Dendritic cell treated with granulocyte-macrophage colony-stimulating factor and Interleukin-4, amounts not matched to agents 40 ng/mL and 50 ng/mL, for 4 days (primary cell): ENCODE measurements around the gene TECTA.

Experiments
- H3K27ac Mint-ChIP-seq: one replicate; pipeline ENCODE4 v1.8.0; 2022; ENCODE audit warnings: mild to moderate bottlenecking, mixed read lengths
- H3K27me3 Mint-ChIP-seq: one replicate; pipeline ENCODE4 v1.8.0; 2022; ENCODE audit warnings: mild to moderate bottlenecking, mixed read lengths
- H3K36me3 Mint-ChIP-seq: one replicate; pipeline ENCODE4 v1.8.0; 2022; ENCODE audit warnings: low read depth, mixed read lengths
- H3K4me1 Mint-ChIP-seq: one replicate; pipeline ENCODE4 v1.8.0; 2022; ENCODE audit warnings: low read depth, mixed read lengths
- H3K4me3 Mint-ChIP-seq: one replicate; pipeline ENCODE4 v1.8.0; 2022; ENCODE audit warnings: mild to moderate bottlenecking, moderate library complexity, mixed read lengths
- H3K9me3 Mint-ChIP-seq: one replicate; pipeline ENCODE4 v1.8.0; 2022; ENCODE audit warnings: mixed read lengths
- intact Hi-C: fragments of 100-400 bp; cut with micrococcal nuclease; formaldehyde crosslinking; loops from one replicate; pipeline ENCODE4 v1.15.0; 2022

TECTA gene

DNA sequence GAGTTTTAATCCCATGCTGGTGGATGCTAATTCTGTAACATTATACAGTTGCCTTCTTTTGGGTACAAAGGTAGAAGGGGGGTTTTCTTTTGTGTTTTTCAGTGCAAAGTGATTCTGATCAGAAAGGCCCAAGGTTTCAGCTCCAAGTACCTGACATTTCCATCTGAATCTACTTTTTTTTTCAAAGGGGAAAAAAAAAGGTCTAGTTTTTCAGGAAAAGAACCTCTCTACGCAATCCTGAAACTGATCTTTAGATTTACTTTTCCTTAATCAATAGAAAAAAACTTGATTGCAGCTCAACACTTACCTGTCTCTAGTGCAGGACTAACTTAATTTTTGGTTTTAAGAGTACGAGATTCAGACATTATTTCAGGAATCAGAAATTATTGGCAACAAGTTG lies at the start of gene TECTA:
TSS of gene TECTA (plus strand) at position 301 of the 400 bp plus-strand sequence. CDS start 1,423 bp downstream, outside the sequence.
- H3K4me1 Mint-ChIP-seq = no peaks in the 10 kb centered on the region
- no peaks in the 10 kb centered on the region for H3K9me3 Mint-ChIP-seq

GRCh38 chr11:121053244-121053643 lies 47.8 kb upstream of the TECTA start:
- Mint-ChIP-seq H3K27ac (no peak overlapping the region), H3K9me3 (no peaks in the 10 kb centered on the region), H3K4me1 (peaks cover 5% of the 10 kb centered on the region), H3K27me3 (no peaks in the 10 kb centered on the region), H3K4me3 (no peak overlapping the region), H3K36me3 (peaks cover 48% of the 10 kb centered on the region)
- intact Hi-C loops = no loop called here

More for the DNA sequence above, at the start of gene TECTA:
- Mint-ChIP-seq H3K36me3 (no peaks in the 10 kb centered on the region), H3K4me3 (no peak within 1 kb of the TSS), H3K27me3 (peaks cover 8% of the 10 kb centered on the region), H3K27ac (no peak within 1 kb of the TSS)
- intact Hi-C loops = no loop called here

DNA sequence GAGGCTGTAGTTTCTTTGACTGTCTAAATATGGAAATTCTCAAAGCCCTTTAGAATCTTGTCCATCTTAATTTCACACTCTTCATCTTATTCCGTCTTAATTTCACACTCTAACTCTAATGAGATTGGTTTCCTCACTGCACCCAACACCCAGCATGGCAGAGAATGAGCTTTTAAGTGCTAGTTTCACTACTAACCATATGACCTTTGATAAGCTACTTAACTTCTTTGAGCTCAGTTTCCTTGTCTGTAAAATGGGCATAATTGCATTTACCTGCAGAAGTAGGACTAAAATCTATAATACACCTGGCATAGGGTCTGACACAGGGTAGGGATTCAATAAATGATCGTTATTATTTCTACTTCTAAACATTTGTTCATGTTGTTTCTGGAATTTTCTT lies 46.8 kb upstream of the TECTA start:
- H3K27me3 Mint-ChIP-seq = no peaks in the 10 kb centered on the region
- no peaks in the 10 kb centered on the region for H3K9me3 Mint-ChIP-seq
- no peak overlapping the region for H3K27ac Mint-ChIP-seq
- peaks cover 40% of the 10 kb centered on the region for H3K36me3 Mint-ChIP-seq
- intact Hi-C loops = no loop called here
- H3K4me1 Mint-ChIP-seq = peaks cover 5% of the 10 kb centered on the region
- no peak overlapping the region for H3K4me3 Mint-ChIP-seq

GRCh38 chr11:121055076-121055475 lies 46.0 kb upstream of the TECTA start:
- peaks cover 5% of the 10 kb centered on the region for H3K4me1 Mint-ChIP-seq
- intact Hi-C loops = no loop called here
- H3K27ac Mint-ChIP-seq = no peak overlapping the region
- H3K4me3 Mint-ChIP-seq = no peak overlapping the region
- peaks cover 42% of the 10 kb centered on the region for H3K36me3 Mint-ChIP-seq
- no peaks in the 10 kb centered on the region for H3K27me3 Mint-ChIP-seq
- H3K9me3 Mint-ChIP-seq = no peaks in the 10 kb centered on the region

DNA sequence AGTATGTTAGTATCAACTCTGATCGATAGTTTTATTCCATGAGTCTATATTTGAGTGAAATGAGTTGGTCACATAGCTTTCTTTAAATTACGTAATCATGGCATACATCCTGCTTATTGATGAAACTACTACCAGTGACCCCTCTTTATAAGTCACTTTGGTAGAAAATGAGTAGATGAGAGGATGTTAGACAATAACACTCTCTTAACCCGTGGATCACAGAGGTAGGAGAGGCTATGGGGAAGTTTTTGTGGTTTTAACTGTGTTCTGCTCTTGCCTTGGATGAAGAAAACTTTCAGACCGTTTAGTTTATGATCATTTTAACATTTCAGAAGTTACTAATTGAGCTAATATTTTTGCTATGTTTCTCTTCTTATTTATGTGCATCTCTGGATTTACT lies 43.1 kb upstream of the TECTA start:
- Mint-ChIP-seq H3K36me3 (peaks cover 50% of the 10 kb centered on the region), H3K4me1 (no peaks in the 10 kb centered on the region), H3K9me3 (no peaks in the 10 kb centered on the region), H3K27ac (no peak overlapping the region), H3K27me3 (no peaks in the 10 kb centered on the region), H3K4me3 (no peak overlapping the region)
- intact Hi-C loops = no loop called here

GRCh38 chr11:121058941-121059340 lies 42.1 kb upstream of the TECTA start:
- H3K9me3 Mint-ChIP-seq = no peaks in the 10 kb centered on the region
- H3K27me3 Mint-ChIP-seq = no peaks in the 10 kb centered on the region
- no peak overlapping the region for H3K27ac Mint-ChIP-seq
- H3K4me3 Mint-ChIP-seq = no peak overlapping the region
- intact Hi-C loops = no loop called here
- peaks cover 50% of the 10 kb centered on the region for H3K36me3 Mint-ChIP-seq
- no peaks in the 10 kb centered on the region for H3K4me1 Mint-ChIP-seq

GRCh38 chr11:121059605-121060004 lies 41.4 kb upstream of the TECTA start:
- Mint-ChIP-seq H3K27ac (no peak overlapping the region), H3K36me3 (peaks cover 47% of the 10 kb centered on the region), H3K27me3 (no peaks in the 10 kb centered on the region), H3K4me3 (no peak overlapping the region), H3K4me1 (no peaks in the 10 kb centered on the region), H3K9me3 (no peaks in the 10 kb centered on the region)
- intact Hi-C loops = no loop called here

DNA sequence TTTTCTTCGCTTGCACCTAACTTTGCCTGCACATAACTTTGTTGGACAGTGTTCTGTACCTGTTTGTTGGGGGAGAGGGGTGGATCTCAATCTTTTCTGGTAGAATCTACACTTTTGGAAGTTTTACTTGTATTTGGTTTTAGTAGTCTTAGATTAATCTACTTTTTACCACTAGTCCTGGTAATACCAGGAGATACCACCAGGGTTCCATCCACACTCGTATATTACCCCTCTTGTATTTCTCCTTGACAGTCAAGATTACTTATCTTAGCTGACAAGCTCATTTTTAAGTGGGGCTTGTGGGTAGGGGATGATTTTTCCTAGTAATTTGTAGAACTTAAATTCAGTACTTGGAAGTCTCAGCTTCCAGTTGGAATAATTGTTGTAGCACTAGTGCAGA lies 37.3 kb upstream of the TECTA start:
- peaks cover 7% of the 10 kb centered on the region for H3K4me1 Mint-ChIP-seq
- H3K27ac Mint-ChIP-seq = no peak overlapping the region
- H3K4me3 Mint-ChIP-seq = no peak overlapping the region
- H3K36me3 Mint-ChIP-seq = peaks cover 56% of the 10 kb centered on the region
- no peaks in the 10 kb centered on the region for H3K27me3 Mint-ChIP-seq
- no peaks in the 10 kb centered on the region for H3K9me3 Mint-ChIP-seq
- intact Hi-C loops = no loop called here

DNA sequence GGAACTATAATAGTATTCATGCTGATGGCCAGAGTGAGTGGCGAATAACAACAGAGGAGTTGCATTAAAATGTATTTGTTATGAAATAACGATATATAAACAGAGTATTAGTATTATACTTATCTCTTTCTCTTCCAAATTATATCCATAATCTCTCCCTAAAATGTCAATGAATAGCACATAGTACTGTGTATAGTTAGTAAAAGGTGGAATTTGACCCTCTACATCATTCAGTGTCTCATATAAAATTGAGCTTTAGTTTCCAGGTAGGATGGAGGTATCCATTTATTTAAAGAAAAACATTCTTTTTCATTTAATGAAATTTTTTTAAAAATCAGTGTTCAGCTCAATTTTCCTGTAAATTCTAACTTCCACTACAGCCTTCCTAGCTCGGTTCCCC lies 34.4 kb upstream of the TECTA start:
- Mint-ChIP-seq H3K9me3 (no peaks in the 10 kb centered on the region), H3K36me3 (peaks cover 68% of the 10 kb centered on the region), H3K4me1 (peaks cover 7% of the 10 kb centered on the region), H3K27me3 (no peaks in the 10 kb centered on the region), H3K27ac (no peak overlapping the region), H3K4me3 (no peak overlapping the region)
- intact Hi-C loops = no loop called here

DNA sequence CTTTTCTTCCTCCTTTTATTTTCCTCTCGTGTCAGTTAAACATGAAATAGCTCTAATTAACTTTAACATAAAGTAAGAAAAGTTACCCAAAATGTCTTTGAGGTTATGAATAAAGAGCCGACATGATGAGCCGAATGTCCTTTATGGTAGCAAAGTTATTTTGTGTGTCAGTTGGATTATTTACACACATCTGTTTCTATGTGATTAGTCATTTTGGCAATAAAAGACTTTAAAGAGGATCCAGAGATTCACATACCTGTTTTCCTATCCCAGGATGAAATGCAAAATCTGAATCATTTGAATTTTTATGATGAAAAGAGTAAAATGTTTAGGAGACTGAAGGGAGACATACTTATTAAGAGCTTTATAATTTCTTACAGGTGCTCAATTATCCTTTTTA lies 34.0 kb upstream of the TECTA start:
- Mint-ChIP-seq H3K9me3 (no peaks in the 10 kb centered on the region), H3K4me3 (no peak overlapping the region), H3K27ac (no peak overlapping the region), H3K36me3 (peaks cover 72% of the 10 kb centered on the region), H3K27me3 (no peaks in the 10 kb centered on the region), H3K4me1 (peaks cover 7% of the 10 kb centered on the region)
- intact Hi-C loops = no loop called here

DNA sequence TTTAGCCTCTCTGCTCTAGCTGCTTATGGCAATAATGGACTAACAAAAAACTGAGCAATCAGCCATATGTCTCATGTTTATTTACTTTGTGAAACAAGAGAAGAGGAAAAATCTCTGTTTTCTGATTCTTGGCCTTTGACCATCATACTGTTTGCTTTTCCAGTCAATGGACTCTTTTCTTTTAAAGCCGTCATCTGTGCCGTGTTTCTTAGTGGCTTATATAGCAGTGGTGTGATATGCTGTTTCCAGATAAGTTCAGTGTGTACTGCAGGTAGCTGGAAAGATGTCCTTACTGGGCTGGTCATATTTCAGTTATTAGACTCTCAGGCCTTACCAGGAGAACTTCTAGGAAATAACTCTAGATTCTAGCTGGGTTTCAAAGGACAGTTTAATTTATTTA lies 33.6 kb upstream of the TECTA start:
- peaks cover 7% of the 10 kb centered on the region for H3K4me1 Mint-ChIP-seq
- H3K9me3 Mint-ChIP-seq = no peaks in the 10 kb centered on the region
- H3K27ac Mint-ChIP-seq = no peak overlapping the region
- no peaks in the 10 kb centered on the region for H3K27me3 Mint-ChIP-seq
- intact Hi-C loops = no loop called here
- no peak overlapping the region for H3K4me3 Mint-ChIP-seq
- H3K36me3 Mint-ChIP-seq = peaks cover 74% of the 10 kb centered on the region

DNA sequence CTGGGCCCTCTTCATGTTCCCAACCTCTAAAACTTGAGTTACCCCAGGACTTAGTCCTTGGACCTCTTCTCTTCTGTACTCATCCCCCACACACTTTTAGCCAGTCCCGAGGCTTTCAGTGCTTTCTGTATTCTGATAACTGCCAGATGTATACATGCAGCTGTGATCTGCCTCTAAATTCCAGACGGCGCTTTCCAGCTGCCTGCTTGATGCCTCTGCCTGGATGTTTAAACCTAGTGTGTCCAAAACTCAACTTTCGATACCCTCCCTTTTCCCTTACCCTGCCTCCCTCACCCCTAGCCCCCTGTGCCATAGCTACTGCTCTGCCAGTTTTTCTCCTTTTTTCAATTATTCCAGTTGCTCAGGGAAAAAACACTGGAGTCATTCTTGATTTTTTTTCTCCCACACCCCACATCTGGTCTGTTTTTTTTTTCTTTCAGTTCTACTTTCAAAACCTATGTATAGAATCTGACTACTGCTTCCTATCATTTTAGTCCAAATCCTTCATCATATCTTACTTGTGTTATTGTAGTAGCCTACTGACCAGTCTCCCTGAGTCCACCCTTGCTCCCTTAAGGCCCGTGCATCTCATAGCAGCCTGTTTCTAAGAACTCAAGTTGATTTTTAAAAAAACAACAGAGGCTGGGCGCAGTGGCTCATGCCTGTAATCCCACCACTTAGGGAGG lies 32.9 kb upstream of the TECTA start:
- Mint-ChIP-seq H3K4me1 (peaks cover 7% of the 10 kb centered on the region), H3K27me3 (no peaks in the 10 kb centered on the region), H3K27ac (no peak overlapping the region), H3K9me3 (no peaks in the 10 kb centered on the region), H3K4me3 (no peak overlapping the region), H3K36me3 (peaks cover 72% of the 10 kb centered on the region)
- intact Hi-C loops = no loop called here

DNA sequence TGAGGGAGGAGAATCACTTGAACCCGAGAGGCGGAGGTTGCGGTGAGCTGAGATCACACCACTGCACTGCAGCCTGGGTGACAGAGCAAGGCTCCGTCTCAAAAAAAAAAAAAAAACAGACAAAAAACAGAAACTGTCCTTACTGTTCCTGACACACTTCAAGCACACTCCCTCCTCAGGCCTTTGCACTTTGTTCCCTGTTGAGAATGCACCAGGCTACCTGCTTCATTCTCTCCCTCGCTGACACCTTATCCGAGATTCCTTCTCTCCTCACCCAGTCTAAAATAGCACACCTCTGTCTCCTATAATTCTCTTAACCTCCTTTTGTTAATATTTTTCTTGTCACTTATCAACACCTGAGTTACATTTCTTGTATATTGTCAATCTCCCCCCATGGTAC lies 32.3 kb upstream of the TECTA start:
- Mint-ChIP-seq H3K36me3 (peaks cover 65% of the 10 kb centered on the region), H3K4me3 (no peak overlapping the region), H3K27me3 (no peaks in the 10 kb centered on the region), H3K4me1 (peaks cover 7% of the 10 kb centered on the region), H3K9me3 (no peaks in the 10 kb centered on the region), H3K27ac (no peak overlapping the region)
- intact Hi-C loops = no loop called here

- Mint-ChIP-seq H3K36me3 (peaks cover 64% of the 10 kb centered on the region), H3K27ac (no peak overlapping the region), H3K27me3 (no peaks in the 10 kb centered on the region), H3K4me1 (peaks cover 7% of the 10 kb centered on the region), H3K9me3 (no peaks in the 10 kb centered on the region), H3K4me3 (no peak overlapping the region)
- intact Hi-C loops = no loop called here
Measured at GRCh38 chr11:121070951-121071845, 29.8 kb upstream of the TECTA start.
